NCI-H1436 (cell line): ENCODE measurements around the gene COL8A1.

ENCODE experiments used
- DNase-seq: peaks from one replicate; lab custom pipeline; 2025; lab: John Stamatoyannopoulos, UW

Gene COL8A1

DNA sequence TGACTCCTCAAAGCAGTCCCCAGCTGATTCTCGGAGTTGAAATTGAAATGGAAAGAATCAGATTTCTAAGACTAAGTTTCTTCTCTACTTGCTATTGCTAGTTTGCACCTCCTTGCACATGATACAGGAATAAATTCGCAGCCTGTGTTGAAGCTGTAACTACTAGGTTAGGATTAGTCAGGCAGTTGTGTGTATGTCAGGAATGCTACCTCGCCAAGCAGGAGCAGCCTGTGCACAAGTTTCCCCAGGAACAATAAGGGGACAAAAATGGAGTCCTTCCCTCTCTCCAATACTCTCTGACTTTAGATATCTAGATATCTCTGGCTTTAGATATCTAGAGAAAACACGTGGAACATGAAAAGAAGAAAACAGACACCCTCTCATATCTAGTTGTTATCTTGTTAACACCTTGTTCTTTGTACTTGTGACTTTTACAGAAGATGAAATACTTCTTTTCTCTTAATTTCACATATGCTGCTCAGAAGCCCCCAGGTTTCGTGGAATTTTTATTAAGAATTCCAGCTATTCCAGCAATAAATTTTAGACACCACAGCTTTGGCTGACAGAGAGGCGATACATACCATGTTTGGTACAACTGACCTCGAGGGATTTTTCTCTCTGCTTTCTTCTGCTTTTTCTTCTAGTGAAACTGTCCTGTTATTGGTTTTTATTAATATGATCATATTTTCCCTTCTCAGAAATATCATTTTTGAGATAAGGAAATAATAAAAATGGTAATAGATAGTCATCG lies 123.2 kb downstream of the COL8A1 start:
- DNase-seq: no peak

DNA sequence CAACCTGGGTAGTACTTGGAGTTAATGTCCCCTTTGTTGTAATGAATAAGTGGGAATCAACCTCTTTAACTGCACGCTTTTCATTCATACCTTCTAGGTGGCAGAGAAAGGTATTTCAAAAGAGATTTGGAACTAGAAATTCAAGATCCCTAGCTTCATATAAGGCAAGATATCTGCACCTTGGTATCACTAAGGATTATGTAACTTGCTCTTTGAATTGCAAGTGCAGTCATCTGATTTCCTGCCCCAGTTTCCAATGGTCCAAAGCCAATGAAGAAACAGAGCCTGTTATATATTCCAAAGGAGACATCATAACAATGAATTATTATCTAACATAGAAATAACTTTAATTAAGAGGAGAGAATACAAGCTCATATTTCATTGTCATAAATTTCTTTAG lies 124.5 kb downstream of the COL8A1 start:
- no peak for DNase-seq

DNA sequence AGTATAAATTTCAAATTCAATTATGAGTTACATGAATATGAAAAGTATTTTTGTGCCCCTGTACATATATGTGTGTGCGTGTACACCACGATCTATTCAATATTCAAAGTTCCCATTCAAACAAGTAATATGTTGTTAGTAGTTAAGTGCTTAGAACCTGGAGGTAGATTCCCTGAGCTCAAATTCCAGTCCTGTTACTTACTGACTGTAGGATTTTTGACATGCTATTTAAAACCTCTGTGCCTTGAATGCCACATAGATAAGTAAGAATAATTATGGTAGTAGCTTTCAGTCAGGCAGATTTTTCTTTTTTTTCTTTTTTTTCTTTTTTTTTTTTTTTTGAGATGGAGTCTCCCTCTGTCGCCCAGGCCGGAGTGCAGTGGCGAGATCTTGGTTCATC lies 126.0 kb downstream of the COL8A1 start:
- DNase-seq: no peak

DNA sequence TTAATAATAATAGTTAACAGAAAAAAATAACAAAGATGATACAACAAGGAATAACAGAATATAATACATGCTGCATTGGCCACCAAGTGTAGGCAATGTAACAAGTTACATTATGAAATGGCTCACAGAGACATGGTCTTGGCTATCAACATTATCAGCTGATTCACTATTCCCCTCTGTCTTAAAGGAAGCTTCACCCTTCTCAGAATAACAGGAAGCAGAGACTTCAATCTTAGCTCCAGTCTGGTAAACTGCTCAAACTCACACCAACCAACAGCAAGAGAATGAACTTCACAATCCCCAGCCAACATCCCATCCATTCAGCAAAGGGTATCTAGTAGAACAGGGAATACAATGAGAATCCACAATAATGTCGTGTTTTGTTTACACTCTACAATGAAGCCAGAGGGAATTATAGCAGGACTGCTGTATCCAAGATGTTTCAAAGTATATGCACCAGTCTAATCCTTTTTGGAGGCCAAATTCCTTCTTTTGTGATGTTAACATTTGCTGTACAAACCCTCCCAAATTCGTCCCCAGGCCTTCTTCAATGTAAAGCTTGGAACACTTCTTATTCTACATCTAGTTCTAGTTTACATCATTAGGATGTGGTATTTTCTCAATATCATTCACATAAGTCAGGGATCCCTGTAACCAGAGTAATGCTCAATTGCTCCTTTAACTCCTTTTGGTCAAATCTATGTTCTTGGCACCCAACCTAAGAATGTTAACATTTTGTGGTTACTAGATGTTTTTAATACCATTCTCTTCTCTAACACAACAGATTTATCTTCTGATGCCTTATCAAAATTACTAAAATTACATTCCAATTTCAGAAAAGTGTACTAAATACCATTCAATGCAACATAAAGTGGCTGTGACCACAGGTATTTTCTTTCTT lies 126.9 kb downstream of the COL8A1 start:
- no peak for DNase-seq

- DNase-seq: no peak
These were observed 128.9 kb downstream of the COL8A1 start for GRCh38 chr3:99767291-99767690.

DNA sequence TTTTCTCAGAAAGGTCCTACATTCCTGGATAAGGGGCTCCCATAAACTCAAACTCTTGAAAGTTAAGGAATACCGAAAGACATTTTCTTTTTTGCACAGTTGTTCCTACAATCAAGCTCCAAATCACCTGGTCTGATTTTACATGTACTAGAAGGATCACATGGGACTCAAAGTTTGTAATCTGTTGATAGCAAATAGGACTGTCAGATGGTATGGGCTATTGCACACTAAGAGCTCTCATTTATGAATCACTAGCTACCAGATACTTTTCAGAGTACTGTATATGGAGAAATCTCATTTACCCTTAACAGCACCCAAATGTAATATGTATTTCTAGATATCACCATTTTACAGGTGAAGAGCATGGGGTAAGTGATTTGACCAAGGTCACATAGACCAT lies 129.7 kb downstream of the COL8A1 start:
- no peak for DNase-seq

- no peak for DNase-seq
These were observed 130.6 kb downstream of the COL8A1 start for GRCh38 chr3:99768808-99769501.

GRCh38 chr3:99772171-99772570 lies 133.8 kb downstream of the COL8A1 start:
- DNase-seq: no peak

GRCh38 chr3:99772671-99773070 lies 134.3 kb downstream of the COL8A1 start:
- DNase-seq: no peak

DNA sequence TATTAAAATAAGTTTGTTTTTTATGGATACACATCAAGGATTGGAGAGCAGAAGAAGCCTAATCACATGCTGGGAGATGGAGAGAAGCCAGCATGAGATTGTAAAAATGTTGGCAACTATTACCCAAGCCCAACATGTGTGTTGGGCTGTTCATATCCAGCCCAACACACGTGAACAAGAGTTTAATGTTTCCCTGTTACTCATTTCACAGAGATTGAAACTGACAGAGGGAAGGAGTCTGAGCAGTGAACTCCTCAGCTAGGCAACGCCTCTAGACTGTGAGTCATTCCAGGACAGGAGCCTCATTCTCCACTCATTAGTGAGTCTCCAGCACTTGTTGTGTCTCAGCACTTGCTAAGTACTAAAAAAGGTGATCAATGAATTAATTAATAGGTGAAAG lies 136.1 kb downstream of the COL8A1 start:
- no peak for DNase-seq

- no peak for DNase-seq
These were observed 138.3 kb downstream of the COL8A1 start for GRCh38 chr3:99776516-99777209.

- DNase-seq: no peak
These were observed 138.8 kb downstream of the COL8A1 start for GRCh38 chr3:99777210-99777549.

GRCh38 chr3:99777708-99778107 lies 139.3 kb downstream of the COL8A1 start:
- no peak for DNase-seq

GRCh38 chr3:99780749-99781148 lies 142.4 kb downstream of the COL8A1 start:
- DNase-seq: no peak

- DNase-seq: no peak
These were observed 143.4 kb downstream of the COL8A1 start for GRCh38 chr3:99781761-99782160.

DNA sequence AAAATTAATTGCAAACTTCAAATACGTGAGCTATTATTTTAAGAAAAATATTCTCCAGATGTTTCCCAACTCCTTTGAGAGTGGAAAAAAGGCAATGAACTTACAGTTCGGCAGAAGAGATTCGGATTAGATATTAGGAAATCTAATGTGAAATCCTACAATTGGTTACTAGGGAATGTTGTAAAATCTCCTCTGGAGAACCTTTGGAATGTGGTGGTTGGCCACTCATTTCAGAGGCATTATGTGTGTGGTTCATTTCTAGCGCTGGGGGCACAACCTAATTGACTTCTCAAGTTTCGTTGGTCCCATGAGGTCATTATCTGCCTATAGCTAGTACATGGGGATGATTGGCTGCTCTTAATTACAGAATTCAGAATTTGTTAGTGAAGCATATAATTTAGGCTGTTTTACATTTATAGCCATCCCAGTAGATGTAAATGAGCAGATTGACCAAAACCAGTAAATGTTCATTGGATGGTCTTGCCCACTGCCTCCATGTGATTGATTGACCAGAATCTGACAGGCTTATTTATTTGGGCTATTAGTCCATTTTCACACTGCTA lies 144.7 kb downstream of the COL8A1 start:
- no peak for DNase-seq

GRCh38 chr3:99789011-99789721 lies 150.8 kb downstream of the COL8A1 start:
- DNase-seq: no peak

- no peak for DNase-seq
These were observed 156.1 kb downstream of the COL8A1 start for GRCh38 chr3:99794485-99794884.

- no peak for DNase-seq
These were observed 157.2 kb downstream of the COL8A1 start for GRCh38 chr3:99795573-99795972.

DNA sequence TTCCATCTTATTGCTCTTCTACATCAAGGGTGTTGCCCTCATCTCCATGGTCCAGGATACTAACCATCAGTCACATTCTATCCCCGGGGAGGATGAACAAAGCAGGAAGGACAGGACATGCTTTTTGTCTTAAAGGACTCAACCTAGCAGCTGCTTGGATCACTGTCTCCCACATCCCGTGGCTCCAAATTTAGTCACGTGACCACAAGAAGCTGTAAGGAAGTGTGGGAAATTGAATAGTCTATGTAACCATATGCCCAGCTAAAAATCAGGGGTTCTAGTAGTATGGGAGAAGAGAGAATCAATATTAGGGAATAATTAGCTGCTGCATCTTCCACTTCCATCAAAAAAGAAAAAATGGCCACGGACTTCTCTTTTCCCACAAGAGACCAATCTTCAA lies 161.0 kb downstream of the COL8A1 start:
- DNase-seq: no peak

- DNase-seq: no peak
These were observed 164.9 kb downstream of the COL8A1 start for GRCh38 chr3:99803297-99803696.
